HCT116 (cell line): Measurements from ENCODE around the gene ZNF18.

Experiments used
- ATF3 ChIP-seq: IDR thresholded peaks from 2 replicates; pipeline ENCODE4 v1.6.1; 2012
- CTCF ChIP-seq, 3 experiments: fragments of 200-600 bp in 1 of 3; sonication (generic) in 1 of 3; IDR thresholded peaks in 2 of 3; conservative IDR thresholded peaks in 1 of 3; 2 replicates each; pipeline ENCODE4 v1.5.1; 2012 to 2017; ENCODE audit warnings: low read depth in 2 of 3, low read length in 2 of 3, antibody characterized with exemption in 1 of 3, borderline replicate concordance in 1 of 3, control low read depth in 1 of 3, mild to moderate bottlenecking in 1 of 3, mixed read lengths in 1 of 3, mixed run types in 1 of 3, moderate library complexity in 1 of 3; ENCODE audit not compliant: insufficient read depth in 1 of 3
- POLR2A ChIP-seq: IDR thresholded peaks from 2 replicates; pipeline ENCODE4 v1.7.0; 2011; ENCODE audit warnings: borderline replicate concordance; ENCODE audit not compliant: insufficient read depth, insufficient read length; ENCODE audit errors: extremely low read depth
- POLR2AphosphoS5 ChIP-seq: IDR thresholded peaks from 2 replicates; pipeline ENCODE4 v1.6.1; 2011; ENCODE audit warnings: mild to moderate bottlenecking, low read depth, low read length, moderate library complexity

DNA sequence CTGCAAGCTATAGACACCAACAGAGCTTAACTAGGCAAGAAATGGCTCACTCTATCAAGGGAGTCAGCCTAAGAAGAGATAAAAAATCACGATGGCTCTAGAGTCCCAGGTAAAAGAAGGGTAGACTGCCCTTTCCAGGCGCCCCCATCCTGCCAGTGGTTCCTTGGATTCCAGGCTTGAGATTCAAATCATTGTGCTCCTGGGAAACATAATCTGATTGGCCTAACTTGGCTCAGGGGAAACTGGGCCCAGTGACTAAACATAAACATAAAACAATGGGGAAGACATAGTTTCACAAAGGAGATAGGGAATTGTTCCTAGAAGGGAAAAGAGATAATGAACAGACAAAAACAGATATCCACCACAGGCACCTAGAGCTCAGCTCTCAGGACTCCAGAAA lies 56.4 kb downstream of the ZNF18 start:
- TF ChIP-seq ATF3 (no peak), POLR2A (no peak), CTCF (IDR thresholded peaks at IDR 0.05 in 2 of 3, conservative IDR thresholded peaks at IDR 0.05 in 1 of 3; ENCODE audit: borderline replicate concordance in 1 of 3, insufficient read depth in 1 of 3, low read depth in 2 of 3, low read length in 2 of 3) (no peak), POLR2AphosphoS5 (no peak)
